Left ventricle myocardium inferior (tissue), 1 donor: ENCODE data around the gene APEH. TPM values are rescaled to one million over a fixed set of nuclear protein-coding genes. Genes with fewer than 3 reads are reported as not detected.

Experiments used
- DNase-seq: peaks from one replicate; pipeline ENCODE4 v3.0.0-alpha.2; 2020
- H3K27ac ChIP-seq: fragments of 200-600 bp; replicated peaks from 2 replicates; pipeline ENCODE4 v1.8.0; 2021
- H3K27me3 ChIP-seq: fragments of 200-600 bp; 2 replicates; pipeline ENCODE4 v1.8.0; 2021; ENCODE audit warnings: low read depth
- H3K36me3 ChIP-seq: fragments of 200-600 bp; 2 replicates; pipeline ENCODE4 v1.8.0; 2021
- H3K4me1 ChIP-seq: fragments of 200-600 bp; 2 replicates; pipeline ENCODE4 v1.8.0; 2021
- H3K4me3 ChIP-seq: fragments of 200-600 bp; 2 replicates; pipeline ENCODE4 v1.8.0; 2021; ENCODE audit warnings: mild to moderate bottlenecking, moderate library complexity
- H3K9me3 ChIP-seq: fragments of 200-600 bp; replicated peaks from 2 replicates; pipeline ENCODE4 v1.8.0; 2021
- CTCF ChIP-seq: fragments of 200-600 bp; IDR thresholded peaks from 2 replicates; pipeline ENCODE4 v1.8.0; 2021; ENCODE audit warnings: antibody characterized with exemption, mild to moderate bottlenecking, borderline replicate concordance
- intact Hi-C: fragments of 100-400 bp; cut with micrococcal nuclease; formaldehyde crosslinking; loops from one replicate; pipeline ENCODE4 v1.11.0; 2022
- total RNA-seq: library from RNA; stranded (reverse); fragmentation: NEBNext Ultra II Directional; extraction: Animal tissue kit (Norgen Biotek cat#: 25700); gene quantifications from one replicate; pipeline ENCODE4 v1.2.1, GENCODE V29; 2021
- donor health status: DM: no; HTN: yes; CAD: no; lungs with severe emphysema.

The APEH gene
- total RNA-seq, 1 donor from 2014 or later: 99.0 TPM

GRCh38 chr3:49662720-49663413 lies 11.3 kb upstream of the APEH start:
- intact Hi-C loops: no loop called here
- no peaks in the 10 kb centered on the region for H3K36me3 ChIP-seq
- no peaks in the 10 kb centered on the region for H3K27me3 ChIP-seq
- no peak for DNase-seq
- H3K27ac ChIP-seq: no peak overlapping the region
- H3K4me3 ChIP-seq: no peak overlapping the region
- H3K9me3 ChIP-seq: no peaks in the 10 kb centered on the region
- no peak for TF ChIP-seq CTCF
- peaks cover 9% of the 10 kb centered on the region for H3K4me1 ChIP-seq

- H3K4me1 ChIP-seq: peaks cover 9% of the 10 kb centered on the region
- H3K9me3 ChIP-seq: no peaks in the 10 kb centered on the region
- DNase-seq: no peak
- H3K36me3 ChIP-seq: no peaks in the 10 kb centered on the region
- no peaks in the 10 kb centered on the region for H3K27me3 ChIP-seq
- no peak for TF ChIP-seq CTCF
- intact Hi-C loops: no loop called here
- H3K4me3 ChIP-seq: no peak overlapping the region
- no peak overlapping the region for H3K27ac ChIP-seq
Observed at GRCh38 chr3:49663831-49664230, 10.3 kb upstream of the APEH start.

GRCh38 chr3:49664300-49664699 lies 9.9 kb upstream of the APEH start:
- no peaks in the 10 kb centered on the region for H3K36me3 ChIP-seq
- no peak overlapping the region for H3K27ac ChIP-seq
- intact Hi-C loops: no loop called here
- H3K9me3 ChIP-seq: no peaks in the 10 kb centered on the region
- no peak for DNase-seq
- no peak for TF ChIP-seq CTCF
- no peaks in the 10 kb centered on the region for H3K27me3 ChIP-seq
- peaks cover 9% of the 10 kb centered on the region for H3K4me1 ChIP-seq
- H3K4me3 ChIP-seq: no peak overlapping the region

GRCh38 chr3:49665822-49666519 lies 8.2 kb upstream of the APEH start:
- Histone ChIP-seq H3K4me3 (no peak overlapping the region), H3K4me1 (peaks cover 9% of the 10 kb centered on the region), H3K36me3 (no peaks in the 10 kb centered on the region), H3K27ac (no peak overlapping the region), H3K27me3 (no peaks in the 10 kb centered on the region), H3K9me3 (no peaks in the 10 kb centered on the region)
- DNase-seq: no peak
- intact Hi-C loops: no loop called here
- TF ChIP-seq CTCF: no peak

- no peak for DNase-seq
- Histone ChIP-seq H3K36me3 (no peaks in the 10 kb centered on the region), H3K9me3 (no peaks in the 10 kb centered on the region), H3K4me3 (no peak overlapping the region), H3K27me3 (no peaks in the 10 kb centered on the region), H3K27ac (no peak overlapping the region), H3K4me1 (peaks cover 9% of the 10 kb centered on the region)
- intact Hi-C loops: no loop called here
- TF ChIP-seq CTCF: no peak
Observed at GRCh38 chr3:49666592-49666991, 7.6 kb upstream of the APEH start.
